ENCODE data around the gene NTPCR. TPM values are rescaled to one million over a fixed set of nuclear protein-coding genes. Genes with fewer than 3 reads are reported as not detected.
"Not testable (repeated sequence)": the region's sequence is repeated elsewhere in the genome, so short reads cannot be mapped to it uniquely, and the experiment has no call there.

The NTPCR gene
- total RNA-seq, 2 donors from 2014 or later, result 28.3 to 29.1 TPM

GRCh38 chr1:232996143-232996542 is 45.7 kb downstream of the NTPCR start:
- TF ChIP-seq POLR2AphosphoS5 (IDR thresholded peaks at IDR 0.05) (no peak), CTCF (IDR thresholded peaks at IDR 0.05) (no peak), POLR2A (IDR thresholded peaks at IDR 0.05) (no peak)
- Histone ChIP-seq H3K27ac (no peak overlapping the region), H3K9me3 (no peaks in the 10 kb centered on the region), H3K27me3 (replicated peaks; ENCODE audit: insufficient read depth) (no peaks in the 10 kb centered on the region), H3K36me3 (no peaks in the 10 kb centered on the region), H3K4me3 (no peak overlapping the region), H3K4me1 (replicated peaks) (no peaks in the 10 kb centered on the region)
- WGBS, result 95% methylated on average over 2 of the region's 2 CpGs
- no peak for DNase-seq (ENCODE audit: low spot score)
- intact Hi-C loops (cut with DNase I), result no loop called here

GRCh38 chr1:232998138-232998537 is 47.7 kb downstream of the NTPCR start:
- no peak for TF ChIP-seq POLR2AphosphoS5 (IDR thresholded peaks at IDR 0.05)
- no peak for TF ChIP-seq CTCF (IDR thresholded peaks at IDR 0.05)
- TF ChIP-seq POLR2A (IDR thresholded peaks at IDR 0.05), result no peak
- H3K27me3 ChIP-seq (replicated peaks; ENCODE audit: insufficient read depth), result no peaks in the 10 kb centered on the region
- H3K9me3 ChIP-seq, result no peaks in the 10 kb centered on the region
- no peak overlapping the region for H3K4me3 ChIP-seq
- 98% methylated on average over 15 of the region's 15 CpGs for WGBS
- no peak overlapping the region for H3K27ac ChIP-seq
- no peak for DNase-seq (ENCODE audit: low spot score)
- intact Hi-C loops (cut with DNase I), result no loop called here
- H3K36me3 ChIP-seq, result no peaks in the 10 kb centered on the region
- H3K4me1 ChIP-seq (replicated peaks), result no peaks in the 10 kb centered on the region

GRCh38 chr1:232998646-232999045 is 48.2 kb downstream of the NTPCR start:
- intact Hi-C loops (cut with DNase I), result no loop called here
- no peaks in the 10 kb centered on the region for H3K27me3 ChIP-seq (replicated peaks; ENCODE audit: insufficient read depth)
- H3K9me3 ChIP-seq, result no peaks in the 10 kb centered on the region
- 98% methylated on average over 3 of the region's 3 CpGs for WGBS
- H3K36me3 ChIP-seq, result no peaks in the 10 kb centered on the region
- no peak for TF ChIP-seq POLR2A (IDR thresholded peaks at IDR 0.05)
- TF ChIP-seq CTCF (IDR thresholded peaks at IDR 0.05), result no peak
- TF ChIP-seq POLR2AphosphoS5 (IDR thresholded peaks at IDR 0.05), result no peak
- no peaks in the 10 kb centered on the region for H3K4me1 ChIP-seq (replicated peaks)
- H3K27ac ChIP-seq, result no peak overlapping the region
- no peak for DNase-seq (ENCODE audit: low spot score)
- no peak overlapping the region for H3K4me3 ChIP-seq

GRCh38 chr1:232999956-233000625 is 49.7 kb downstream of the NTPCR start:
- DNase-seq (ENCODE audit: low spot score), result no peak
- intact Hi-C loops (cut with DNase I), result no loop called here
- no peaks in the 10 kb centered on the region for H3K4me1 ChIP-seq (replicated peaks)

GRCh38 chr1:233003638-233004037 is 53.2 kb downstream of the NTPCR start:
- H3K27ac ChIP-seq; H3K36me3 ChIP-seq; DNase-seq (ENCODE audit: low spot score); intact Hi-C loops (cut with DNase I); H3K27me3 ChIP-seq (replicated peaks; ENCODE audit: insufficient read depth); H3K4me1 ChIP-seq (replicated peaks); H3K9me3 ChIP-seq; H3K4me3 ChIP-seq: not testable (repeated sequence)
- WGBS, result 91% methylated on average over 5 of the region's 5 CpGs

More at GRCh38 chr1:232999956-233000625, 49.7 kb downstream of the NTPCR start:
- no peaks in the 10 kb centered on the region for H3K9me3 ChIP-seq
- H3K4me3 ChIP-seq, result no peak overlapping the region
- H3K36me3 ChIP-seq, result no peaks in the 10 kb centered on the region
- WGBS, result 98% methylated on average over 16 of the region's 16 CpGs
- no peak overlapping the region for H3K27ac ChIP-seq
- TF ChIP-seq CTCF (IDR thresholded peaks at IDR 0.05) (no peak), POLR2AphosphoS5 (IDR thresholded peaks at IDR 0.05) (no peak), POLR2A (IDR thresholded peaks at IDR 0.05) (no peak)
- no peaks in the 10 kb centered on the region for H3K27me3 ChIP-seq (replicated peaks; ENCODE audit: insufficient read depth)

Measured in prostate gland (tissue), 2 donors.